PFSK-1 (cell line): ENCODE results near the gene LSM14B.

Experiments
- FOXP2 ChIP-seq: optimal IDR thresholded peaks from 2 replicates; pipeline ENCODE3; 2011; ENCODE audit warnings: borderline replicate concordance, control low read depth, inconsistent platforms; ENCODE audit not compliant: insufficient read depth; ENCODE audit errors: extremely low read length, extremely low read depth
- POLR2AphosphoS5 ChIP-seq: IDR thresholded peaks from 2 replicates; pipeline ENCODE4 v1.6.1; 2012; ENCODE audit warnings: low read depth, mild to moderate bottlenecking, control low read depth, low read length, moderate library complexity
- REST ChIP-seq, 2 experiments: IDR thresholded peaks; 2 replicates each; pipeline versions ENCODE4 v1.6.1 to v1.8.0; 2011 to 2012; ENCODE audit warnings: low read depth in 2 of 2, low read length in 2 of 2, control low read depth in 1 of 2, inconsistent platforms in 1 of 2, mild to moderate bottlenecking in 1 of 2, moderate library complexity in 1 of 2; ENCODE audit not compliant: insufficient read depth in 1 of 2
- SIN3A ChIP-seq: IDR thresholded peaks from 2 replicates; pipeline ENCODE4 v1.6.1; 2012; ENCODE audit warnings: mild to moderate bottlenecking, low read length, moderate library complexity, borderline replicate concordance; ENCODE audit not compliant: insufficient read depth
- TAF1 ChIP-seq: IDR thresholded peaks from 2 replicates; pipeline ENCODE4 v1.6.1; 2012; ENCODE audit warnings: low read length, control low read depth, borderline replicate concordance; ENCODE audit not compliant: insufficient read depth

LSM14B gene

GRCh38 chr20:62143081-62143956 is 21.0 kb downstream of the LSM14B start, which contains the start of the genes PSMA7 and SS18L1:
TSS of gene PSMA7 (minus strand) at chr20:62143394. CDS start at chr20:62143303, 91 bp downstream.
TSS of gene SS18L1 (plus strand) at chr20:62143769. CDS start at chr20:62143821, 52 bp downstream.
- TF ChIP-seq SIN3A: peak; percentile 81; the same call in 1 of the 2 replicates
- peak; percentile 94 for TF ChIP-seq FOXP2
- peak; percentile 51; the same call in 1 of the 2 replicates for TF ChIP-seq TAF1
- TF ChIP-seq POLR2AphosphoS5: peak; percentile 55
- TF ChIP-seq REST (IDR thresholded peaks at IDR 0.05; ENCODE audit: insufficient read depth in 1 of 2, low read depth in 2 of 2, low read length in 2 of 2): no peak; a peak in 1 of 4 replicates

DNA sequence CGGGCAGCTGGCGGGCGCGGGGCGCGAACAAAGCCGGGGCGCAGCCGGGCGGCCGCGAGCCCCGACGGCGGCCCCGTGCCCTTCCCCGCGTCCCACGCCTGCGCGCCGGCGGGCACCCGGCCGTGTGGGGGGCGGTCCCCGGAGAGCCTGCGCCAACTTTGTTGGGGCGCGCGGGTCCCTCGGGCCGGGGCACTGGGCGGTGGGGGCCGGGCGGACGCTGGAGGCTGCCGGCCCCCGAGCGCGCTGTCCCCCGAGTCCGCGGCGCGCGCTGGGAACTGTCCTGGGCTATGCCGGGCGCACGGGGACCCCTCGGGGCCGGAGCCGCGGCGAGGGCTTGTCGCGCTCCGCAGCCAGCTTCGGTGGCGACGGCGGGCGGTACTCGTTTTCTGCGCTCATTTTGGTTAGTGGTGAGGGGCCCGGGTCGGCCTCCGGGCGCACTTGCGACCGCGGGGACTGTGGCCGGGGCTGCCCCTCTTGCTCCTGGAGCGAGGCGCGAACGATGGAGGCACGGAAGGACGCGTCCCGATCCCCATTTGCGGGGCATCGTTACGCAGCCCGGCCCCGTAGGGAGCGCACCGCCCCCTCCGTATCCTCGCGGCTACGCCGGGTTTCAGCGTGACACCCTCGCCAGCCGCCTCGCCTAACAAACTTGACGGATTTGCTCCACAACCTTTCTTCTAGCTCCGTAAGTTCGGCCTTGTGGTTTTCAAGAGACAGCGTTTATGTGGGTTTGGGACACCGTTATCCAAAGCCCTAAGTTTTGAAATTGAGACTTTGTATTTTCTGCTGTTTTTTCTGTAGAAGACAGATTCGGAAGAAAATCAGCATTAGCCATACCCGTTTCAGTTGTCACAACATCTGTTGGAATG is 21.9 kb downstream of the LSM14B start:
- no peak for TF ChIP-seq REST (IDR thresholded peaks at IDR 0.05; ENCODE audit: insufficient read depth in 1 of 2, low read depth in 2 of 2, low read length in 2 of 2)
- peak; percentile 46; the same call in 1 of the 2 replicates for TF ChIP-seq SIN3A
- no peak for TF ChIP-seq POLR2AphosphoS5
- peak; percentile 23 for TF ChIP-seq FOXP2
- TF ChIP-seq TAF1: 0 out of 2 replicates have a peak, but pooled peaks have one; percentile 35

DNA sequence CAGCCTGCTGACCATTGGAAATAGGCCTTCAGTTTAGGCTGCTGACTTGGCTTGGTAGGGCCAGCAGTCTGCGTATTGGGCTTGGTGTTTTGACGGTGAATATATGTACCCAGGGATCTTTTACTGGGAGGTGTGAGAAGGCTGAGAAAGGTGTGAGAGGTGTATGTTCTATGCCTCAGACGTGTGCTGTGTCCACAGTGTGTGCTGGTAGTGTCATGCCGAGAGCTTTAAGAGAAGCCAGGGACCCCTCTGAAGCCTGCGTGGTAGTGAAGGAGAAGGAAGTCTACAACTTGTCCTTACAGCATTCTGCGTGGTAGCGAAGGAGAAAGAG is 23.4 kb downstream of the LSM14B start:
- TF ChIP-seq TAF1 (no peak), SIN3A (no peak), FOXP2 (no peak), POLR2AphosphoS5 (no peak), REST (IDR thresholded peaks at IDR 0.05; ENCODE audit: insufficient read depth in 1 of 2, low read depth in 2 of 2, low read length in 2 of 2) (no peak)

GRCh38 chr20:62146019-62146755 is 23.9 kb downstream of the LSM14B start:
- TF ChIP-seq REST (IDR thresholded peaks at IDR 0.05; ENCODE audit: insufficient read depth in 1 of 2, low read depth in 2 of 2, low read length in 2 of 2): no peak
- no peak for TF ChIP-seq TAF1
- TF ChIP-seq POLR2AphosphoS5: no peak
- TF ChIP-seq FOXP2: no peak
- TF ChIP-seq SIN3A: no peak
